RPMI8226 (cell line): Measurements from ENCODE around the gene PHETA2.
"Not testable (repeated sequence)": the region's sequence is repeated elsewhere in the genome, so short reads cannot be mapped to it uniquely, and the experiment has no call there.

Experiments used
- DNase-seq: peaks from one replicate; pipeline ENCODE4 v3.0.0-alpha.2; 2015

PHETA2 gene

GRCh38 chr22:42111798-42112197 is 37.8 kb downstream of the PHETA2 start:
- no peak for DNase-seq

GRCh38 chr22:42112793-42113192 is 38.7 kb downstream of the PHETA2 start:
- DNase-seq = not testable (repeated sequence)

GRCh38 chr22:42114721-42115120 is 40.7 kb downstream of the PHETA2 start:
- peak; percentile 49 for DNase-seq

- not testable (repeated sequence) for DNase-seq
Observed at GRCh38 chr22:42115420-42115830, 41.4 kb downstream of the PHETA2 start.

- DNase-seq = peak; percentile 12
Observed at GRCh38 chr22:42116848-42117424, 42.9 kb downstream of the PHETA2 start.

GRCh38 chr22:42120231-42121021 is 46.4 kb downstream of the PHETA2 start:
- DNase-seq = peak; percentile 54

- DNase-seq = not testable (repeated sequence)
Observed at GRCh38 chr22:42123529-42123928, 49.5 kb downstream of the PHETA2 start.

- DNase-seq = no peak
Observed at GRCh38 chr22:42127606-42128005, 53.6 kb downstream of the PHETA2 start.

GRCh38 chr22:42128007-42128406 is 54.0 kb downstream of the PHETA2 start:
- not testable (repeated sequence) for DNase-seq
